NCI-H1436 treated with DMSO at 0.1 percent for 48 hours (cell line): ENCODE results near the gene GLOD5.

ENCODE experiments used
- DNase-seq: peaks from one replicate; lab custom pipeline; 2025; lab: John Stamatoyannopoulos, UW

GLOD5 gene

GRCh38 chrX:48753708-48754228 is 7.8 kb upstream of the GLOD5 start:
- DNase-seq: no peak

- no peak for DNase-seq
These were observed 7.3 kb upstream of the GLOD5 start for GRCh38 chrX:48754238-48754637.

DNA sequence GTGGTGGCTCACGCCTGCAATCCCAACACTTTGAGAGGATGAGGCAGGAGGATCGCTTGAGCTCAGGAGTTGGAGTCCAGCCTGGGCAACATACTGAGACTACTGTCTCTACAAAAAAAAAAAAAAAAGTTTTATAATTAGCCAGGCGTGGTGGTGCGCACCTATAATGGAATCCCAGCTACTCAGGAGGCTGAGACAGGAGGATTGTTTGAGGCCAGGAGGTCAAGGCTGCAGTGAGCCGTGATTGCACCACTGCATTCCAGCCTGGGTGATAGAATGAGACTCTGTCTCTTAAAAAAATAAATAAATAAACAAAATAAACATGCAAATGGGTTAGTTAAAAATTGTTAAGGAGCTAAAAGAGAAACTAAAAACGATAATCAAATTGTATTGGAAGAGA is 7.7 kb downstream of the GLOD5 start:
- no peak for DNase-seq

DNA sequence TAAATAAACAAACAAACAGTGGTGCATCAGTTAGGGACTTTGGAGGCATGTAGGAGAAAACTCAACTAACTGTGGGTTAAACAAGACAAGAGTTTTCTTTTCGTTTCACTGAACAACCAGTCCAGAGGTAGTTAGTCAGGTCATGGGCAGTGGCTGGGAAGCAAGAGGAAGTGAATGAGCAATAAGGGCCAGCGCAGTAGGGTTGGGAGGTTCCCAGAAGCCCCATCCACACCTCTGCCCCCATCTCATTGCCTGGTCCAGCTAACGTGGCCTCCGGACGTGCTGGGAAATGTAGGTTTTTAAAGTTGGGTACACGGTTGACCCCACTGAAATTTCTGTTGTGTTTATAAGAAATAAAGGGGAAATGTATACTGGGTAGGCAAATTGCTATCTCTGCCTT is 8.7 kb downstream of the GLOD5 start:
- no peak for DNase-seq

GRCh38 chrX:48772602-48773001 is 11.1 kb downstream of the GLOD5 start:
- no peak for DNase-seq

GRCh38 chrX:48776818-48777439 is 15.4 kb downstream of the GLOD5 start:
- no peak for DNase-seq

DNA sequence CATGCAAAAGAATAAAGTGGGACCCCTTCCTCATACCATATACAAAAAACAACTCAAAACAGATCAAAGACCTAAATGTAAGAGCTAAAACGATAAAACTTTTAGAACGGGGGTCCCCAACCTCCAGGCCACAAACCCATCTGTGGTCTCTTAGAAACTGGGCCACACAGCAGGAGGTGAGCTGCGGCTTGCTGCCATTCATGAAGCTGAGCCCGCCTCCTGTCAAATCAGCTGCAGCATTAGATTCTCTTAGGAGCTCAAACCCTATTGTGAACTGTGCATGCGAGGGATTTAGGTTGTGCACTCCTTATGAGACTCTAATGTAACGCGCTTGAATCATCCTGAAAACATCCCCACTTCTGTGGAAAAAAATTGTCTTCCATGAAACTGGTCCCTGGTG is 17.9 kb downstream of the GLOD5 start:
- no peak for DNase-seq

DNA sequence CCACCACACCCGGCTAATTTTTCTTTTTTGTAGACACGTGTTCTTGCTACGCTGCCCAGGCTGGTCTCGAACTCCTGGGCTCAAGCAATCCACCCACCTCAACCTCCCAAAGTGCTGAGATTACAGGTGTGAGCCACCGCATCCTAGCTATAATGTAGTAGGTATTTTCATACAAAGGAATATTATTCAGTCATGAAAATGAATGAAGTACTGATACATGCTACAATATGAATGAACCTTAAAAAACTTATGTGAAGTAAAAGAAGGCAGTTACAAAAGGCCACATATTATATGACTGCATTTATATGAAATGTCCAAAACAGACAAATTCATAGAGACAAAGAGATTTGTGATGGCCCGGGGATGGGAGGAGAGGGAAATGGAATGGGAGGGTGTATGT is 20.2 kb downstream of the GLOD5 start:
- no peak for DNase-seq

DNA sequence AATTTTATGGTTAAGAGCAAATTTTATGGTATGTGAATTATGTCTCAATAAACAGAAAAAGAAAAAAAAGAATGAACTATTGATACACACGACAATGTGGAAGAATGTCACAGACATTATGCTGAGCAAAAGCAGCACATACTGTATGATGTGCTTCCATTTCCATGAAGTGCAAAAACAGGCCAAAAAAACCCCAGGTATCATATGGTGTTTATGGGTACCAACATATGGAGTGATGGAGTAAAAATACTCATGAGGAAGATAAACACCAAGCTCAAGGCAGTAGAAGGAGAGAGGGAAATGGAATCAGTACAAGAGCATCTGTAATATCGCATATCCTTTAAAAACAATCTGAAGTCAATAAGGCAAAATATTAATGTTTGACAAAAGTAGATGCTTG is 20.7 kb downstream of the GLOD5 start:
- DNase-seq: no peak

DNA sequence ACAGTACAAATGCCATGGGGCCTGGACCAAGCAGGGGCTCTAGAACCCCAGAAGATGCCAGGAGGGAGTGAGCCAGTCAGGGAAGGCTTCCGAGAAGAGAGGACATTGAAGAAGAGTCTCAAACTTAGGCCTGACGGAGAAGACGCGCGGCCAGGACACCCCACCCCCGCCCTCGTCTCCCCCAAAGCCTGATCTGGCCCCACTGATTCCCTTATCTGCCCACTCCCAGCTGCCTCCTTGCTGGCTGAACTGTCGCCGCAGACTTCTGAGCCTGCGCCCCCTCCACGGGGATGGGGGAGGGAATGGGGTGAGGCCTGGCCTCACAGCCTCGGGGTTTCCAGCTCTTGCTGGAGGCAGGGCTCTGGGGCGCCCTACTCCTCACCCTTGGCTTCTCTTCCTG is 21.2 kb downstream of the GLOD5 start:
- DNase-seq: no peak

- DNase-seq: no peak
These were observed 23.2 kb downstream of the GLOD5 start for GRCh38 chrX:48784726-48785125.

DNA sequence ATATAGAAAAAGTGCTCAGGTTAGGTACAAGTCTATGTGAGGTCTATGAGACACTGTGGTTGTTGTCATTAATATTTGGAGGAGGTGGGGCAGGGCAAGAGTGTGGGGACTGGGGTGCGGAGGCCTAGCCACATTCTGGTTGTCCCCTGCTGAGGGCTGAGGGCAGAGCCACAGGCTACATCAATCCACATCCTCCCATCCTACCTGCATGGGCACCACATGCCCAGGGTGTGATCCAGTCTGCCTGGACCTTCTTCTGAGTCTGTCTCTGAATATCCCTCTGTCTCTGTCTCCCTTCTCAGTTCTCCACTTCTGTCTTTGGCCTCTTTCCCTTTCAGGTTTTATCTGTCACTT is 23.6 kb downstream of the GLOD5 start:
- no peak for DNase-seq

DNA sequence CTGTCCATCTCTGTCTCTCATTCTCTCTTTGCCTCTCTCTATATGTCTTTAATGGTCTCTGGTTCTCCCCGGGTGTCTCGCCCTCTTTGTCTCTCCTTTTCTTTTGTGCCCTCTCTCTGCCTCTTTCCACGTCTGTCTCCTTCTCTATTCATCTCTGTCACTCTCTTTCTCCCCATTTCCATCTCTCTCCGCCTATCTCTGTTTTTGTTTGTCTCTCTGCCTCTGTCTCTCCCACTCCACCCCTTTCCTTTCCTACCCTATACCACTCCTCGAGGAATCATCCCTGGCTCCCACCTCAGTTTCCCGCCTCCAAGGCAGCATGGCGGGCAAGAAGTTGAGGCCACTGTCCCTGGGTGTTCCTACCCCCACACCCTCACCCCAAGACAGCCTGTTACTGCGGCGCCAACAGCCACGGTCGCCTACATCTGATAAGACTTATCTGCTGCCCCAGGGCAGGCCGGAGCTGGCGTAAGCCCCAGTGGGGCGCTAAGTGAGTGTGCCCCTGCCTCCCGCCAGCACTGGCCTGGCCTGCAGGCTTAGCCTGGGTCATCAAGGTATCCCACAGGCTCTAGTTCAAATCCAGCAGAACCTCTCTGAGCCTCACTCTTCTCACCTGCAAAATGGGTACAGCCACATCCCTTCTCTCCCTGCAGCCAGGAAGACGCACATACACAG is 24.1 kb downstream of the GLOD5 start:
- no peak for DNase-seq

DNA sequence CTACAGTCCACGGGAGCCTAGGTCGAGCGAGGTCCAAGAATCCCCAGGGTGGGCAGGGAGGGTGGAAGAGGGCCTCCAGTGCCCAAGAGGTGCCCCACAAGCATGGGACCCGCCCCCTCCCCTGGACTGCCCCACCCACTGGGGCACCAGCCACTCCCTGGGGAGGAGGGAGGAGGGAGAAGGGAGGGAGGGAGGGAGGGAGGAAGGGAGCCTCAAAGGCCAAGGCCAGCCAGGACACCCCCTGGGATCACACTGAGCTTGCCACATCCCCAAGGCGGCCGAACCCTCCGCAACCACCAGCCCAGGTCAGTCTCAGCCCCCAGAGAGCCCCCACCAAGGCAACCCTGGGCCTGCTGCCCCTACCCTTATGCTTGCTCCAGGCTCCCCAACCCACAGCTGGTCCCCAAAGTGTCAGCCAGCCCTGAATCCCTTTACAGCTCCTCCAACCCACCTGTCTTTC is 24.8 kb downstream of the GLOD5 start, which contains the start of gene GATA1:
Gene GATA1, plus strand, starts transcription at position 250 of the 460 bp plus-strand sequence. CDS start 4,520 bp downstream, outside the sequence.
- no peak for DNase-seq

- DNase-seq: no peak
These were observed 25.4 kb downstream of the GLOD5 start for GRCh38 chrX:48786825-48787504.

DNA sequence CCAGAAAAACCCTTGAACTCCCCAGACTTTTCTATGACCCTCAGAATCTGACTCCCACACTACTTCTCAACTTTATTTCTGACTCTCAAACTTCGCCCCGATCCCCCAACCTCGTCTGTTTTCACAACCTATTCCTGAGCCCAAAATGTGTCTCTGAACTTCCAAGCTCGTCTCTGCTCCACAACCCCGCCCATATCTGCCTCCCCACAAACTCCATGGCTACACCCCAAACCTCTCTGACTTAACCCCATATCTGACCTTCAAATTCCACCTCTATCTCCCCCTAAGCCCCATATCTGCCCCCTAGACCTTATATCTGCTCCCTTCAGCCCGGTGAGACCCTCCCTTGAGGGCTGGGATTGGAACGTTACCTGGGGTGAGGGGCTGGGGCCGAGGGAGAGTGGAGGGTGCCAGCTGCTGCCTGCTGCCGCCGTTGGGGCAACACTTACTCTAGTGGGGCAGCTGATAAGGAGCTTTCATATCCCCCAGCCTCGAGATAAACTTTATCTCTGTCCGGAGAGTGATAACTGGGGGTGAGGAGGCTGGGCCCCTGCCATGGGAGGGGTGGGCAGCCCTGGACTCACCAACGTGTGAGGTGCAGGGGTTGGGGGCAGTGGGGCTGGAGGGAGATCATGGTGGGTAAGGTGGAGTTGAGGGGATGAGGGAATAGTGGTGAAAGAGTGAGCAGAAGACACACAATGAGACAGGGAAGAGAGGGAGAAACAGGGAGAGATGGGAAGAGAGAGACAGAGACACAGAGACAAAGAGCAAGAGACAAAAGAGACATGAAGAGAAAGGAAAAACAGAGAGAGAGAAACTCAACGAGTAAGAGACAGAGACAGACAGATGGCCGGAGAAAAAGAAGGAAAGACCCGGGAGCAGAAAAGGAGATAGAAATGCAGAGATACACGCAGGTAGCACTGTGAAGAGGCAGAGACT is 26.2 kb downstream of the GLOD5 start:
- no peak for DNase-seq

- no peak for DNase-seq
These were observed 28.0 kb downstream of the GLOD5 start for GRCh38 chrX:48789366-48790220.

- no peak for DNase-seq
These were observed 28.9 kb downstream of the GLOD5 start for GRCh38 chrX:48790477-48790876.

DNA sequence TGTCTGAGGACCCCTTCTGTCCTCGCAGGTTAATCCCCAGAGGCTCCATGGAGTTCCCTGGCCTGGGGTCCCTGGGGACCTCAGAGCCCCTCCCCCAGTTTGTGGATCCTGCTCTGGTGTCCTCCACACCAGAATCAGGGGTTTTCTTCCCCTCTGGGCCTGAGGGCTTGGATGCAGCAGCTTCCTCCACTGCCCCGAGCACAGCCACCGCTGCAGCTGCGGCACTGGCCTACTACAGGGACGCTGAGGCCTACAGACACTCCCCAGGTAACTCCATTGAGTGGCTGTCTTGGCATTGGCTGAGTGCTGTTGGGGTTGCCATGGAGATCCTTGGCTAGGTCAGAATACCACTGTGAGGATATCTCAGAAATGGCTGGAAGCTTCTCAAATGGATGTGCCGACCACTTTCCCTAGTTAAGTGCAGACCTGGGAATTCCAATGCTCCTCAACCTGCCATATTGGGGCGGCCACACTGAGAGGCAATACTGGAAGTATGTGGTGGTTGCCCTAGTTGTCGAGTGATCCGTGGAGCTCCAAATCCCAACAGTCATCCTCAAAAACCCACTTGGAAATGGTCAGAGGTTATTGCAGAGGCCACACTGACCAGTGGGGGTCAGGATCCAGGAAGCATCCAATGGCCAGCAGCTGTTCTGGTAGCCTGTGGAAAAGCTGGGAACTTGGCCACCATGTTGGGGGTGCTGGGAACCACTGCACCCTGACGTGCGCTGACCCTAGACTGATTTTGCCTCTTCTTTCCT is 29.7 kb downstream of the GLOD5 start:
- DNase-seq: no peak

GRCh38 chrX:48792219-48792618 is 30.7 kb downstream of the GLOD5 start:
- DNase-seq: no peak
